Loucy (cell line): ENCODE results near the gene TMEM243.
"Not testable (repeated sequence)": the region's sequence is repeated elsewhere in the genome, so short reads cannot be mapped to it uniquely, and the experiment has no call there.

Experiments used
- H2AFZ ChIP-seq: fragments of 200-600 bp; sonication (generic); 2 replicates; pipeline ENCODE4 v1.6.0; 2016; ENCODE audit warnings: antibody characterized with exemption, mild to moderate bottlenecking, low read length, moderate library complexity
- H3F3A ChIP-seq: fragments of 200-600 bp; 2 replicates; pipeline ENCODE4 v1.6.0; 2016; ENCODE audit warnings: antibody characterized with exemption, low read depth, mild to moderate bottlenecking
- H3K27me3 ChIP-seq: fragments of 200-600 bp; sonication (generic); 2 replicates; pipeline ENCODE4 v1.6.1; 2014; ENCODE audit warnings: low read length, mild to moderate bottlenecking; ENCODE audit not compliant: insufficient read depth, poor library complexity, severe bottlenecking
- H3K36me3 ChIP-seq: fragments of 200-600 bp; sonication (generic); 2 replicates; pipeline ENCODE4 v1.6.1; 2016; ENCODE audit warnings: low read length; ENCODE audit not compliant: insufficient read depth
- H3K4me1 ChIP-seq: fragments of 200-600 bp; sonication (generic); 2 replicates; pipeline ENCODE4 v1.5.1; 2014; ENCODE audit warnings: low read length, mild to moderate bottlenecking; ENCODE audit not compliant: insufficient read depth, poor library complexity, severe bottlenecking
- H3K4me2 ChIP-seq: fragments of 200-600 bp; sonication (generic); 2 replicates; pipeline ENCODE4 v1.6.0; 2014; ENCODE audit warnings: antibody characterized with exemption, low read length, low read depth, mild to moderate bottlenecking; ENCODE audit not compliant: poor library complexity, severe bottlenecking
- H3K4me3 ChIP-seq: fragments of 200-600 bp; sonication (generic); 2 replicates; pipeline ENCODE4 v1.5.1; 2014; ENCODE audit warnings: low read length, mild to moderate bottlenecking, mixed read lengths; ENCODE audit not compliant: poor library complexity, severe bottlenecking
- H3K79me2 ChIP-seq: fragments of 200-600 bp; sonication (generic); 2 replicates; pipeline ENCODE4 v1.6.1; 2014; ENCODE audit warnings: low read length; ENCODE audit not compliant: insufficient read depth
- H3K9ac ChIP-seq: fragments of 200-600 bp; sonication (generic); 2 replicates; pipeline ENCODE4 v1.6.0; 2014; ENCODE audit warnings: mild to moderate bottlenecking, low read depth, low read length, moderate library complexity; ENCODE audit not compliant: poor library complexity, severe bottlenecking
- H3K9me2 ChIP-seq: fragments of 200-600 bp; sonication (generic); replicated peaks from 2 replicates; pipeline ENCODE4 v1.6.1; 2016; ENCODE audit warnings: low read depth, low read length, mixed read lengths
- H3K9me3 ChIP-seq: fragments of 200-600 bp; sonication (generic); 2 replicates; pipeline ENCODE4 v1.6.1; 2014; ENCODE audit warnings: mild to moderate bottlenecking, antibody characterized with exemption, low read length, low read depth; ENCODE audit not compliant: insufficient read depth
- H4K20me1 ChIP-seq: fragments of 200-600 bp; sonication (generic); 2 replicates; pipeline ENCODE4 v1.6.0; 2014; ENCODE audit warnings: antibody characterized with exemption, low read length, mild to moderate bottlenecking; ENCODE audit not compliant: insufficient read depth, poor library complexity, severe bottlenecking
- CTCF ChIP-seq: fragments of 200-600 bp; sonication (generic); conservative IDR thresholded peaks from 2 replicates; pipeline ENCODE4 v1.5.1; 2014; ENCODE audit warnings: mild to moderate bottlenecking, antibody characterized with exemption, low read length
- EZH2phosphoT487 ChIP-seq: fragments of 200-600 bp; IDR thresholded peaks from 2 replicates; pipeline ENCODE4 v1.6.1; 2018; ENCODE audit warnings: antibody characterized with exemption, mild to moderate bottlenecking, moderate library complexity, borderline replicate concordance

TMEM243 gene

GRCh38 chr7:87253589-87254087 lies 34.1 kb upstream of the TMEM243 start:
- no peaks in the 10 kb centered on the region for H3K27me3 ChIP-seq
- H3K36me3 ChIP-seq: no peaks in the 10 kb centered on the region
- no peaks in the 10 kb centered on the region for H3K9me2 ChIP-seq
- no peaks in the 10 kb centered on the region for H3F3A ChIP-seq
- no peak overlapping the region for H3K4me3 ChIP-seq
- no peak overlapping the region for H3K4me2 ChIP-seq
- no peaks in the 10 kb centered on the region for H3K4me1 ChIP-seq
- no peaks in the 10 kb centered on the region for H3K79me2 ChIP-seq
- TF ChIP-seq EZH2phosphoT487: no peak
- no peak for TF ChIP-seq CTCF
- no peak overlapping the region for H3K9ac ChIP-seq
- H2AFZ ChIP-seq: no peak overlapping the region
- H3K9me3 ChIP-seq: no peaks in the 10 kb centered on the region
- H4K20me1 ChIP-seq: no peaks in the 10 kb centered on the region

GRCh38 chr7:87245671-87246070 lies 26.1 kb upstream of the TMEM243 start:
- not testable (repeated sequence) for H3K4me3 ChIP-seq, H3K4me2 ChIP-seq, H3K36me3 ChIP-seq, H3K9ac ChIP-seq, H3K79me2 ChIP-seq, H2AFZ ChIP-seq, H3K27me3 ChIP-seq, H3F3A ChIP-seq, H3K9me2 ChIP-seq, H3K9me3 ChIP-seq, H4K20me1 ChIP-seq, H3K4me1 ChIP-seq

- H2AFZ ChIP-seq, H3K4me2 ChIP-seq, H3K9me3 ChIP-seq, H3K9ac ChIP-seq, H3K79me2 ChIP-seq, H3K27me3 ChIP-seq, H3K4me1 ChIP-seq, H3K4me3 ChIP-seq, H4K20me1 ChIP-seq, H3K36me3 ChIP-seq, H3K9me2 ChIP-seq, H3F3A ChIP-seq: not testable (repeated sequence)
Observed at GRCh38 chr7:87238464-87239051, 19.0 kb upstream of the TMEM243 start.

GRCh38 chr7:87234949-87235348 lies 15.4 kb upstream of the TMEM243 start:
- H3K79me2 ChIP-seq: no peaks in the 10 kb centered on the region
- no peaks in the 10 kb centered on the region for H3K27me3 ChIP-seq

More at GRCh38 chr7:87234949-87235348, 15.4 kb upstream of the TMEM243 start:
- no peak for TF ChIP-seq EZH2phosphoT487
- Histone ChIP-seq H3K9me3 (no peaks in the 10 kb centered on the region), H3K9me2 (no peaks in the 10 kb centered on the region), H3K36me3 (no peaks in the 10 kb centered on the region), H3F3A (no peaks in the 10 kb centered on the region), H3K9ac (no peak overlapping the region), H3K4me3 (no peak overlapping the region), H3K4me1 (no peaks in the 10 kb centered on the region), H3K4me2 (no peak overlapping the region), H2AFZ (no peak overlapping the region), H4K20me1 (no peaks in the 10 kb centered on the region)
